ENCODE results near the gene ENPP5.

ENPP5 gene

GRCh38 chr6:46170357-46171289, at the start of gene ENPP5:
Gene ENPP5 (minus strand): TSS chr6:46170980. CDS start chr6:46168262, 2,718 bp downstream.
- peak within 1 kb of the TSS; percentile 89 for H3K4me3 ChIP-seq (ENCODE audit: low read depth, low read length)

- H3K4me3 ChIP-seq (ENCODE audit: low read depth, low read length): no peak overlapping the region
These were observed 48.9 kb upstream of the ENPP5 start for GRCh38 chr6:46219661-46220060.

GRCh38 chr6:46218457-46218856, 47.7 kb upstream of the ENPP5 start:
- H3K4me3 ChIP-seq (ENCODE audit: low read depth, low read length): no peak overlapping the region

GRCh38 chr6:46217671-46218131, 46.9 kb upstream of the ENPP5 start:
- H3K4me3 ChIP-seq (ENCODE audit: low read depth, low read length): no peak overlapping the region

- H3K4me3 ChIP-seq (ENCODE audit: low read depth, low read length): no peak overlapping the region
These were observed 46.1 kb upstream of the ENPP5 start for GRCh38 chr6:46216879-46217278.

- H3K4me3 ChIP-seq (ENCODE audit: low read depth, low read length): no peak overlapping the region
These were observed 45.0 kb upstream of the ENPP5 start for GRCh38 chr6:46215777-46216176.

GRCh38 chr6:46215213-46215612, 44.4 kb upstream of the ENPP5 start:
- no peak overlapping the region for H3K4me3 ChIP-seq (ENCODE audit: low read depth, low read length)

- H3K4me3 ChIP-seq (ENCODE audit: low read depth, low read length): no peak overlapping the region
These were observed 41.1 kb upstream of the ENPP5 start for GRCh38 chr6:46211917-46212316.

GRCh38 chr6:46210294-46210693, 39.5 kb upstream of the ENPP5 start:
- H3K4me3 ChIP-seq (ENCODE audit: low read depth, low read length): no peak overlapping the region

GRCh38 chr6:46208303-46208702, 37.5 kb upstream of the ENPP5 start:
- no peak overlapping the region for H3K4me3 ChIP-seq (ENCODE audit: low read depth, low read length)

- no peak overlapping the region for H3K4me3 ChIP-seq (ENCODE audit: low read depth, low read length)
These were observed 36.4 kb upstream of the ENPP5 start for GRCh38 chr6:46207174-46207573.

GRCh38 chr6:46204880-46205650, 34.3 kb upstream of the ENPP5 start:
- no peak overlapping the region for H3K4me3 ChIP-seq (ENCODE audit: low read depth, low read length)

GRCh38 chr6:46203391-46204177, 32.8 kb upstream of the ENPP5 start:
- H3K4me3 ChIP-seq (ENCODE audit: low read depth, low read length): no peak overlapping the region

- no peak overlapping the region for H3K4me3 ChIP-seq (ENCODE audit: low read depth, low read length)
These were observed 30.9 kb upstream of the ENPP5 start for GRCh38 chr6:46201702-46202101.

- H3K4me3 ChIP-seq (ENCODE audit: low read depth, low read length): no peak overlapping the region
These were observed 28.6 kb upstream of the ENPP5 start for GRCh38 chr6:46199387-46199786.

GRCh38 chr6:46191961-46192360, 21.2 kb upstream of the ENPP5 start:
- H3K4me3 ChIP-seq (ENCODE audit: low read depth, low read length): no peak overlapping the region

- no peak overlapping the region for H3K4me3 ChIP-seq (ENCODE audit: low read depth, low read length)
These were observed 20.1 kb upstream of the ENPP5 start for GRCh38 chr6:46190889-46191288.

GRCh38 chr6:46189726-46190125, 18.9 kb upstream of the ENPP5 start:
- H3K4me3 ChIP-seq (ENCODE audit: low read depth, low read length): no peak overlapping the region

- H3K4me3 ChIP-seq (ENCODE audit: low read depth, low read length): no peak overlapping the region
These were observed 15.8 kb upstream of the ENPP5 start for GRCh38 chr6:46186583-46186982.

GRCh38 chr6:46184114-46184513, 13.3 kb upstream of the ENPP5 start:
- H3K4me3 ChIP-seq (ENCODE audit: low read depth, low read length): no peak overlapping the region

GRCh38 chr6:46175976-46176375, 5.2 kb upstream of the ENPP5 start:
- no peak overlapping the region for H3K4me3 ChIP-seq (ENCODE audit: low read depth, low read length)

All from iPS-11a (cell line).